Panc1 (cell line): ENCODE data around the gene ZNF230. TPM values are rescaled to one million over a fixed set of nuclear protein-coding genes. Genes with fewer than 3 reads are reported as not detected.

Experiments
- ATAC-seq: fragments of 200-7000 bp; cut with Tn5 transposase; 2 replicates; pipeline ENCODE4 v1.9.1; 2020; ENCODE audit warnings: mild to moderate bottlenecking, moderate library complexity
- BruUV-seq: library from RNA; stranded (reverse); fragments of 400-500 nt; replicated peaks from 2 replicates; lab custom pipeline; 2021; lab: Mats Ljungman, UMichigan
- CTCF ChIA-PET: fragments of 300-600 bp; sonication (Branson Sonifier 250); formaldehyde crosslinking; loops from one replicate; lab custom pipeline; 2022; ENCODE audit warnings: antibody characterized with exemption; lab: Charles Lee
- POLR2A ChIA-PET: fragments of 300-600 bp; sonication (Branson Sonifier 250); formaldehyde crosslinking; loops from one replicate; lab custom pipeline; 2022; ENCODE audit warnings: antibody characterized with exemption; lab: Charles Lee
- DNase-seq: peaks from one replicate; pipeline ENCODE4 v3.0.0-alpha.2; 2010; ENCODE audit warnings: low read depth, low spot score
- H3K27ac ChIP-seq: 2 replicates; pipeline ENCODE4 v1.5.1; 2011; ENCODE audit warnings: mild to moderate bottlenecking, low read length, inconsistent platforms
- H3K27me3 ChIP-seq: fragments of 200-500 bp; sonication (Bioruptor generic); 2 replicates; pipeline ENCODE4 v1.6.0; 2014; ENCODE audit warnings: low read length, inconsistent platforms; ENCODE audit not compliant: control insufficient read depth, insufficient read depth
- H3K36me3 ChIP-seq: fragments of 200-500 bp; sonication (Bioruptor generic); 2 replicates; pipeline ENCODE4 v1.5.1; 2014; ENCODE audit warnings: inconsistent platforms, mild to moderate bottlenecking, low read length, moderate library complexity; ENCODE audit not compliant: control insufficient read depth, insufficient read depth
- H3K4me1 ChIP-seq: 2 replicates; pipeline ENCODE4 v1.5.1; 2011; ENCODE audit warnings: inconsistent platforms, mild to moderate bottlenecking, low read length, moderate library complexity; ENCODE audit not compliant: control insufficient read depth, insufficient read depth
- H3K4me3 ChIP-seq, 2 experiments: 2 replicates each; pipeline ENCODE4 v1.5.1; 2011 to 2012; ENCODE audit warnings: low read depth in 2 of 2, low read length in 2 of 2, mild to moderate bottlenecking in 2 of 2, inconsistent platforms in 1 of 2, moderate library complexity in 1 of 2
- H3K9me3 ChIP-seq: fragments of 200-500 bp; sonication (Bioruptor generic); 2 replicates; pipeline ENCODE4 v1.5.1; 2014; ENCODE audit warnings: low read depth, mild to moderate bottlenecking, inconsistent platforms, low read length, moderate library complexity; ENCODE audit not compliant: control insufficient read depth, insufficient read depth
- POLR2AphosphoS5 ChIP-seq: IDR thresholded peaks from 2 replicates; pipeline ENCODE4 v1.6.1; 2012; ENCODE audit warnings: mild to moderate bottlenecking, low read depth, low read length, moderate library complexity
- SIN3A ChIP-seq: IDR thresholded peaks from 2 replicates; pipeline ENCODE4 v1.6.1; 2012; ENCODE audit warnings: low read depth, mild to moderate bottlenecking, low read length, moderate library complexity, borderline replicate concordance; ENCODE audit not compliant: insufficient read depth
- TCF7L2 ChIP-seq: IDR thresholded peaks from 2 replicates; pipeline ENCODE4 v1.6.1; 2011; ENCODE audit warnings: mild to moderate bottlenecking, low read depth, low read length, inconsistent platforms
- in situ Hi-C: cut with HindIII; loops from 2 replicates; pipeline ENCODE4 v1.10.0; 2016; ENCODE audit warnings: low sequenced_read_pairs, low pct_unique_long_range_greater_than_20kb
- intact Hi-C: fragments of 100-400 bp; cut with micrococcal nuclease; formaldehyde crosslinking; loops from one replicate; pipeline ENCODE4 v1.10.0; 2022; ENCODE audit not compliant: unreplicated experiment
- total RNA-seq: library from RNA; stranded (reverse); gene quantifications from one replicate; pipeline ENCODE4 v1.2.1, GENCODE V29; 2021; ENCODE audit not compliant: unreplicated experiment
- TF ChIP-seq, protein P1 (sequence below), 2 experiments: IDR thresholded peaks; 2 replicates each; pipeline ENCODE4 v1.6.1; 2011 to 2012; ENCODE audit warnings: low read depth in 2 of 2, control low read depth in 1 of 2, low read length in 1 of 2, mild to moderate bottlenecking in 1 of 2, moderate library complexity in 1 of 2; ENCODE audit not compliant: insufficient read depth in 1 of 2
- TF ChIP-seq, protein P2 (sequence below): fragments of 450-650 bp; IDR thresholded peaks from 2 replicates; pipeline ENCODE4 v1.5.1; 2017; ENCODE audit warnings: mild to moderate bottlenecking

The ZNF230 gene
- total RNA-seq, 1 experiment from 2014 or later, result 4.2 TPM

DNA sequence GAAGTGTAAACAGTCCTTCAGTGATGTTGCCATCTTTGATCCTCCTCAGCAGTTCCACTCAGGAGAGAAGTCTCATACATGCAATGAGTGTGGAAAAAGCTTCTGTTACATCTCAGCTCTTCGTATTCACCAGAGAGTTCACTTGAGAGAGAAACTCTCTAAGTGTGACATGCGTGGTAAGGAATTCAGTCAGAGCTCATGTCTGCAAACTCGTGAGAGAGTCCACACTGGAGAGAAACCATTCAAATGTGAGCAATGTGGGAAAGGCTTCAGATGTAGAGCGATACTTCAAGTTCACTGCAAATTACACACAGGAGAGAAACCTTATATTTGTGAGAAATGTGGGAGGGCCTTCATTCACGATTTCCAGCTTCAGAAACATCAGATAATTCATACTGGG is 7.7 kb downstream of the ZNF230 start:
- Histone ChIP-seq H3K9me3 (peaks cover 41% of the 10 kb centered on the region; the same call in 1 of the 2 replicates), H3K4me3 (no peak overlapping the region), H3K4me1 (no peaks in the 10 kb centered on the region), H3K27me3 (no peaks in the 10 kb centered on the region), H3K36me3 (peaks cover 14% of the 10 kb centered on the region), H3K27ac (no peak overlapping the region)
- no TSS peak for BruUV-seq
- intact Hi-C loops, result no loop called here
- TF ChIP-seq POLR2AphosphoS5 (no peak), TCF7L2 (no peak), SIN3A (no peak)
- TF ChIP-seq, protein P1, sequence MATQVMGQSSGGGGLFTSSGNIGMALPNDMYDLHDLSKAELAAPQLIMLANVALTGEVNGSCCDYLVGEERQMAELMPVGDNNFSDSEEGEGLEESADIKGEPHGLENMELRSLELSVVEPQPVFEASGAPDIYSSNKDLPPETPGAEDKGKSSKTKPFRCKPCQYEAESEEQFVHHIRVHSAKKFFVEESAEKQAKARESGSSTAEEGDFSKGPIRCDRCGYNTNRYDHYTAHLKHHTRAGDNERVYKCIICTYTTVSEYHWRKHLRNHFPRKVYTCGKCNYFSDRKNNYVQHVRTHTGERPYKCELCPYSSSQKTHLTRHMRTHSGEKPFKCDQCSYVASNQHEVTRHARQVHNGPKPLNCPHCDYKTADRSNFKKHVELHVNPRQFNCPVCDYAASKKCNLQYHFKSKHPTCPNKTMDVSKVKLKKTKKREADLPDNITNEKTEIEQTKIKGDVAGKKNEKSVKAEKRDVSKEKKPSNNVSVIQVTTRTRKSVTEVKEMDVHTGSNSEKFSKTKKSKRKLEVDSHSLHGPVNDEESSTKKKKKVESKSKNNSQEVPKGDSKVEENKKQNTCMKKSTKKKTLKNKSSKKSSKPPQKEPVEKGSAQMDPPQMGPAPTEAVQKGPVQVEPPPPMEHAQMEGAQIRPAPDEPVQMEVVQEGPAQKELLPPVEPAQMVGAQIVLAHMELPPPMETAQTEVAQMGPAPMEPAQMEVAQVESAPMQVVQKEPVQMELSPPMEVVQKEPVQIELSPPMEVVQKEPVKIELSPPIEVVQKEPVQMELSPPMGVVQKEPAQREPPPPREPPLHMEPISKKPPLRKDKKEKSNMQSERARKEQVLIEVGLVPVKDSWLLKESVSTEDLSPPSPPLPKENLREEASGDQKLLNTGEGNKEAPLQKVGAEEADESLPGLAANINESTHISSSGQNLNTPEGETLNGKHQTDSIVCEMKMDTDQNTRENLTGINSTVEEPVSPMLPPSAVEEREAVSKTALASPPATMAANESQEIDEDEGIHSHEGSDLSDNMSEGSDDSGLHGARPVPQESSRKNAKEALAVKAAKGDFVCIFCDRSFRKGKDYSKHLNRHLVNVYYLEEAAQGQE (IDR thresholded peaks at IDR 0.05; ENCODE audit: insufficient read depth in 1 of 2, low read depth in 2 of 2, low read length in 1 of 2), result no peak
- TF ChIP-seq, protein P2, sequence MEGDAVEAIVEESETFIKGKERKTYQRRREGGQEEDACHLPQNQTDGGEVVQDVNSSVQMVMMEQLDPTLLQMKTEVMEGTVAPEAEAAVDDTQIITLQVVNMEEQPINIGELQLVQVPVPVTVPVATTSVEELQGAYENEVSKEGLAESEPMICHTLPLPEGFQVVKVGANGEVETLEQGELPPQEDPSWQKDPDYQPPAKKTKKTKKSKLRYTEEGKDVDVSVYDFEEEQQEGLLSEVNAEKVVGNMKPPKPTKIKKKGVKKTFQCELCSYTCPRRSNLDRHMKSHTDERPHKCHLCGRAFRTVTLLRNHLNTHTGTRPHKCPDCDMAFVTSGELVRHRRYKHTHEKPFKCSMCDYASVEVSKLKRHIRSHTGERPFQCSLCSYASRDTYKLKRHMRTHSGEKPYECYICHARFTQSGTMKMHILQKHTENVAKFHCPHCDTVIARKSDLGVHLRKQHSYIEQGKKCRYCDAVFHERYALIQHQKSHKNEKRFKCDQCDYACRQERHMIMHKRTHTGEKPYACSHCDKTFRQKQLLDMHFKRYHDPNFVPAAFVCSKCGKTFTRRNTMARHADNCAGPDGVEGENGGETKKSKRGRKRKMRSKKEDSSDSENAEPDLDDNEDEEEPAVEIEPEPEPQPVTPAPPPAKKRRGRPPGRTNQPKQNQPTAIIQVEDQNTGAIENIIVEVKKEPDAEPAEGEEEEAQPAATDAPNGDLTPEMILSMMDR, result no peak
- no peak for DNase-seq
- in situ Hi-C loops, result no loop called here
- no peak for ATAC-seq
- POLR2A ChIA-PET, result no interaction called here
- CTCF ChIA-PET, result no interaction called here

DNA sequence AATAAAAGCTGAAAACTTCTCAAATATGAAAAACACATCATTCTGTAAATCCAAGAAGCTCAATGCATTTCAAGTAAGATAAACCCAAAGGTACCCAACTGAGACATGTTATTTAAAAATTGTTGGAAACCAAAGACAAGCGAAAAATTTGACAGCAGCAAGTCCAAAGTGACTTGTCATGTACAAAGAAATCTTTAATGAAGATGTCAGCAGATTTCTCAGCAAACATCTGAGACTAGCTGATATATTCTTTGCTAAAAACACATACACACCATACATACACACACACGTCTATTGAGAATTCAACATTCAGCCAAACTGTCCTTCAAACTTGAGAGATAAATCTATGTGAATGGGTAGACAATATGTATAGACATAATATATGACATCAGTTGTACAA is 16.7 kb downstream of the ZNF230 start:
- no peaks in the 10 kb centered on the region for H3K36me3 ChIP-seq
- no peaks in the 10 kb centered on the region for H3K4me1 ChIP-seq
- BruUV-seq, result no TSS peak
- no peaks in the 10 kb centered on the region for H3K27me3 ChIP-seq
- H3K9me3 ChIP-seq, result no peaks in the 10 kb centered on the region
- in situ Hi-C loops, result no loop called here
- ATAC-seq (no peak), DNase-seq (no peak)
- intact Hi-C loops, result no loop called here
- ChIA-PET POLR2A (no interaction called here), CTCF (no interaction called here)
- no peak for TF ChIP-seq SIN3A
- TF ChIP-seq, protein P1 (IDR thresholded peaks at IDR 0.05; ENCODE audit: insufficient read depth in 1 of 2, low read depth in 2 of 2, low read length in 1 of 2), result no peak
- TF ChIP-seq, protein P2, result no peak
- no peak overlapping the region for H3K27ac ChIP-seq
- no peak overlapping the region for H3K4me3 ChIP-seq
